GM12801 (cell line): ENCODE results near the gene TMEM233.

Experiments
- CTCF ChIP-seq: IDR thresholded peaks from one replicate; pipeline ENCODE4 v1.5.1; 2011; ENCODE audit warnings: control low read depth; ENCODE audit not compliant: insufficient read length; ENCODE audit errors: extremely low read depth

Gene TMEM233

GRCh38 chr12:119691202-119691810 is 97.7 kb downstream of the TMEM233 start:
- TF ChIP-seq CTCF: no peak

GRCh38 chr12:119692410-119692809 is 98.8 kb downstream of the TMEM233 start:
- no peak for TF ChIP-seq CTCF
